NCI-H774 (cell line): ENCODE measurements around the gene ACSF2.
"Not testable (repeated sequence)": the region's sequence is repeated elsewhere in the genome, so short reads cannot be mapped to it uniquely, and the experiment has no call there.

ENCODE experiments used
- DNase-seq: peaks from one replicate; lab custom pipeline; 2025; lab: John Stamatoyannopoulos, UW

Gene ACSF2

GRCh38 chr17:50464736-50465135 lies 38.7 kb downstream of the ACSF2 start:
- DNase-seq: no peak

GRCh38 chr17:50465171-50465570 lies 39.2 kb downstream of the ACSF2 start:
- peak; percentile 22 for DNase-seq

GRCh38 chr17:50465635-50466034 lies 39.6 kb downstream of the ACSF2 start:
- DNase-seq: no peak

GRCh38 chr17:50466371-50467113 lies 40.5 kb downstream of the ACSF2 start:
- no peak for DNase-seq

- DNase-seq: no peak
Observed at GRCh38 chr17:50467114-50467854, 41.3 kb downstream of the ACSF2 start.

GRCh38 chr17:50467855-50468303 lies 41.9 kb downstream of the ACSF2 start:
- no peak for DNase-seq

GRCh38 chr17:50468304-50469207 lies 42.5 kb downstream of the ACSF2 start, which contains the start of gene CHAD:
Gene CHAD, minus strand, starts transcription at chr17:50468880. Its CDS starts 67 bp downstream, at chr17:50468813.
- no peak for DNase-seq

GRCh38 chr17:50469208-50469605 lies 43.2 kb downstream of the ACSF2 start:
- no peak for DNase-seq

GRCh38 chr17:50469671-50470305 lies 43.8 kb downstream of the ACSF2 start:
- DNase-seq: no peak

- no peak for DNase-seq
Observed at GRCh38 chr17:50470426-50470825, 44.4 kb downstream of the ACSF2 start.

- no peak for DNase-seq
Observed at GRCh38 chr17:50471009-50471905, 45.2 kb downstream of the ACSF2 start.

- DNase-seq: no peak
Observed at GRCh38 chr17:50472286-50472685, 46.3 kb downstream of the ACSF2 start.

- not testable (repeated sequence) for DNase-seq
Observed at GRCh38 chr17:50472761-50473161, 46.7 kb downstream of the ACSF2 start.

GRCh38 chr17:50473901-50474300 lies 47.9 kb downstream of the ACSF2 start:
- DNase-seq: no peak

- no peak for DNase-seq
Observed at GRCh38 chr17:50474523-50474922, 48.5 kb downstream of the ACSF2 start.

GRCh38 chr17:50475362-50475761 lies 49.3 kb downstream of the ACSF2 start:
- DNase-seq: no peak

GRCh38 chr17:50475775-50476544 lies 49.9 kb downstream of the ACSF2 start:
- DNase-seq: not testable (repeated sequence)

- no peak for DNase-seq
Observed at GRCh38 chr17:50476545-50477315, 50.7 kb downstream of the ACSF2 start.

- DNase-seq: no peak
Observed at GRCh38 chr17:50477976-50478375, 52.0 kb downstream of the ACSF2 start.
